Activated naive CD8-positive, alpha-beta T cell treated with anti-CD3 and anti-CD28 coated beads for 36 hours (primary cell): ENCODE measurements around the gene DRD4. TPM values are rescaled to one million over a fixed set of nuclear protein-coding genes. Genes with fewer than 3 reads are reported as not detected.
"Not testable (repeated sequence)": the region's sequence is repeated elsewhere in the genome, so short reads cannot be mapped to it uniquely, and the experiment has no call there.

Experiments used
- DNase-seq: peaks from one replicate; pipeline ENCODE4 v3.0.0; 2021
- H3K27ac Mint-ChIP-seq: one replicate; pipeline ENCODE4 v1.8.0; 2022; ENCODE audit warnings: mild to moderate bottlenecking, moderate library complexity, mixed read lengths
- H3K27me3 Mint-ChIP-seq: one replicate; pipeline ENCODE4 v1.8.0; 2022; ENCODE audit warnings: mild to moderate bottlenecking, mixed read lengths
- H3K36me3 Mint-ChIP-seq: one replicate; pipeline ENCODE4 v1.8.0; 2021; ENCODE audit warnings: mild to moderate bottlenecking, mixed read lengths
- H3K4me1 Mint-ChIP-seq: one replicate; pipeline ENCODE4 v1.8.0; 2021; ENCODE audit warnings: mixed read lengths
- H3K4me3 Mint-ChIP-seq: one replicate; pipeline ENCODE4 v1.8.0; 2022; ENCODE audit warnings: mild to moderate bottlenecking, moderate library complexity, mixed read lengths
- H3K9me3 Mint-ChIP-seq: one replicate; pipeline ENCODE4 v1.8.0; 2022; ENCODE audit warnings: mixed read lengths
- total RNA-seq, 2 experiments: library from RNA; stranded (reverse); gene quantifications; one replicate each; pipeline ENCODE4 v1.2.3, GENCODE V29; 2021

Gene DRD4
- total RNA-seq, 2 experiments from 2014 or later, result 0.26 to 0.37 TPM

DNA sequence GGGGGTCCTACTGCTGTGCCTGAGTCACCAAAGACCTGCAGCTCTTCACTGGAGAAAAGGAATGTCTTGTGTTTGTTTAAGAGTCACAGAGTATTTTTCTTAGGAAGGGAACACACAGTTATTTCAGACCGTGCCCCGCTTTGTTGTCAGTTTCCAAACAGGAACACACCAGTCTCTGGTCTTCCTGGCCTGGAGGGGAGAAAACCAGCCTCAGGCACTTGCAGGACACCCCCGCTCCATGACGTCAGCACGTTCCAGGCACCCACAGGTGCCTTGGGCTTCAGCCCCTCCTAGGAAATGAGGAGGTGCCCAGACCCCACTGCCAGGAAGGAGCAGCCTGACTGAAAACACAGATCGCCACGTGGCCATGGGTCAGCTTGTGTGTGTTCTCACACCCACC, 52.6 kb downstream of the DRD4 start:
- Mint-ChIP-seq H3K4me1 (peaks cover 39% of the 10 kb centered on the region), H3K36me3 (peaks cover 22% of the 10 kb centered on the region), H3K27ac (no peak overlapping the region)

GRCh38 chr11:690244-690643, 53.2 kb downstream of the DRD4 start:
- H3K36me3 Mint-ChIP-seq, result peaks cover 20% of the 10 kb centered on the region
- H3K27me3 Mint-ChIP-seq, H3K27ac Mint-ChIP-seq, H3K4me3 Mint-ChIP-seq, H3K9me3 Mint-ChIP-seq, DNase-seq: not testable (repeated sequence)
- peaks cover 39% of the 10 kb centered on the region for H3K4me1 Mint-ChIP-seq

More for the DNA sequence above, 52.6 kb downstream of the DRD4 start:
- H3K27me3 Mint-ChIP-seq, result no peaks in the 10 kb centered on the region
- H3K4me3 Mint-ChIP-seq, result no peak overlapping the region
- no peaks in the 10 kb centered on the region for H3K9me3 Mint-ChIP-seq
- DNase-seq, result no peak

Other genes with a start within 250 kb of the DRD4 start
- gene PKP3, start 243.1 kb upstream of the DRD4 start, total RNA-seq, result not detected
- gene SIGIRR, start 222.3 kb upstream of the DRD4 start, total RNA-seq, result 10 to 100 TPM; 26.4 to 27.2 TPM
- 10 to 100 TPM; 22.2 to 22.9 TPM for gene ANO9, start 195.3 kb upstream of the DRD4 start, total RNA-seq
- gene PTDSS2, start 187.0 kb upstream of the DRD4 start, total RNA-seq, result 10 to 100 TPM; 17.3 to 18.2 TPM
- gene RNH1, start 130.0 kb upstream of the DRD4 start, total RNA-seq, result 10 to 100 TPM; 94.7 to 97.2 TPM
- gene HRAS, start 101.7 kb upstream of the DRD4 start, total RNA-seq, result 10 to 100 TPM; 46.0 to 48.7 TPM
- gene LRRC56, start 99.7 kb upstream of the DRD4 start, total RNA-seq, result 1 to 10 TPM; 1.4 to 2.2 TPM
- gene LMNTD2, start 76.5 kb upstream of the DRD4 start, total RNA-seq, result 1 to 10 TPM; 1.2 to 1.3 TPM
- gene RASSF7, start 76.3 kb upstream of the DRD4 start, total RNA-seq, result 10 to 100 TPM in 1 of 2 experiments, 1 to 10 TPM in 1; 9.8 to 11.5 TPM
- gene PHRF1, start 60.8 kb upstream of the DRD4 start, total RNA-seq, result 10 to 100 TPM; 42.3 to 44.3 TPM
- 10 to 100 TPM; 60.6 to 61.2 TPM for gene IRF7, start 21.3 kb upstream of the DRD4 start, total RNA-seq
- not detected for gene CDHR5, start 12.3 kb upstream of the DRD4 start, total RNA-seq
- gene SCT, start 10.1 kb upstream of the DRD4 start, total RNA-seq, result not detected
- gene DEAF1, start 58.0 kb downstream of the DRD4 start, total RNA-seq, result 10 to 100 TPM; 46.1 to 49.7 TPM
- 1 to 10 TPM; 7.6 to 9.2 TPM for gene TMEM80, start 58.5 kb downstream of the DRD4 start, total RNA-seq
- 10 to 100 TPM; 13.3 to 15.9 TPM for gene EPS8L2, start 69.0 kb downstream of the DRD4 start, total RNA-seq
- gene TALDO1, start 110.2 kb downstream of the DRD4 start, total RNA-seq, result 100 to 1,000 TPM; 231 to 243 TPM
- gene GATD1, start 140.2 kb downstream of the DRD4 start, total RNA-seq, result 10 to 100 TPM; 47.7 to 51.9 TPM
- 1 to 10 TPM in 1 of 2 experiments, under 1 TPM in 1; 0.94 to 1.0 TPM for gene CEND1, start 152.8 kb downstream of the DRD4 start, total RNA-seq
- gene SLC25A22, start 161.0 kb downstream of the DRD4 start, total RNA-seq, result 10 to 100 TPM; 54.4 to 56.5 TPM
- gene PIDD1, start 168.0 kb downstream of the DRD4 start, total RNA-seq, result 10 to 100 TPM; 29.4 to 30.5 TPM
- gene RPLP2, start 172.7 kb downstream of the DRD4 start, total RNA-seq, result 1,000 to 10,000 TPM; 3,139 to 3,274 TPM
- 10 to 100 TPM; 32.7 to 34.7 TPM for gene PNPLA2, start 181.6 kb downstream of the DRD4 start, total RNA-seq
- gene CRACR2B, start 190.7 kb downstream of the DRD4 start, total RNA-seq, result 1 to 10 TPM in 1 of 2 experiments, under 1 TPM in 1; 0.76 to 1.1 TPM
- 10 to 100 TPM; 47.3 to 51.1 TPM for gene CD151, start 195.7 kb downstream of the DRD4 start, total RNA-seq
- 100 to 1,000 TPM; 121 to 134 TPM for gene POLR2L, start 205.3 kb downstream of the DRD4 start, total RNA-seq
- gene TSPAN4, start 205.6 kb downstream of the DRD4 start, total RNA-seq, result 10 to 100 TPM; 12.8 to 16.2 TPM